SK-N-MC (cell line): ENCODE data around the gene RNF150.

Source experiments
- DNase-seq: peaks from one replicate; pipeline ENCODE4 v3.0.0-alpha.2; 2011; ENCODE audit warnings: low read depth, low spot score
- H3K27ac ChIP-seq: fragments of 200-600 bp; sonication (generic); 2 replicates; pipeline ENCODE4 v1.5.1; 2016; ENCODE audit warnings: mixed run types
- H3K36me3 ChIP-seq: fragments of 200-600 bp; sonication (generic); 2 replicates; pipeline ENCODE4 v1.6.1; 2017; ENCODE audit warnings: antibody characterized with exemption, low read length, mixed read lengths; ENCODE audit not compliant: insufficient read depth
- H3K4me3 ChIP-seq: fragments of 200-600 bp; sonication (generic); 2 replicates; pipeline ENCODE4 v1.5.1; 2016
- H3K9ac ChIP-seq: fragments of 200-600 bp; sonication (generic); 2 replicates; pipeline ENCODE4 v1.8.0; 2017; ENCODE audit warnings: mixed run types, mixed read lengths; ENCODE audit not compliant: insufficient read length
- H3K9me3 ChIP-seq: fragments of 200-600 bp; sonication (generic); 2 replicates; pipeline ENCODE4 v1.6.1; 2017; ENCODE audit warnings: low read depth, mild to moderate bottlenecking, antibody characterized with exemption, low read length, moderate library complexity, mixed read lengths
- EZH2 ChIP-seq: fragments of 200-600 bp; sonication (generic); IDR thresholded peaks from one replicate; pipeline ENCODE4 v1.6.1; 2017; ENCODE audit warnings: antibody characterized with exemption
- FOXP2 ChIP-seq: optimal IDR thresholded peaks from 2 replicates; pipeline ENCODE3; 2011; ENCODE audit warnings: mild to moderate bottlenecking, moderate library complexity; ENCODE audit not compliant: insufficient read depth; ENCODE audit errors: extremely low read length, control extremely low read depth
- POLR2AphosphoS5 ChIP-seq: IDR thresholded peaks from 2 replicates; pipeline ENCODE4 v1.6.1; 2012; ENCODE audit warnings: mild to moderate bottlenecking, low read depth, low read length, borderline replicate concordance

RNF150 gene

DNA sequence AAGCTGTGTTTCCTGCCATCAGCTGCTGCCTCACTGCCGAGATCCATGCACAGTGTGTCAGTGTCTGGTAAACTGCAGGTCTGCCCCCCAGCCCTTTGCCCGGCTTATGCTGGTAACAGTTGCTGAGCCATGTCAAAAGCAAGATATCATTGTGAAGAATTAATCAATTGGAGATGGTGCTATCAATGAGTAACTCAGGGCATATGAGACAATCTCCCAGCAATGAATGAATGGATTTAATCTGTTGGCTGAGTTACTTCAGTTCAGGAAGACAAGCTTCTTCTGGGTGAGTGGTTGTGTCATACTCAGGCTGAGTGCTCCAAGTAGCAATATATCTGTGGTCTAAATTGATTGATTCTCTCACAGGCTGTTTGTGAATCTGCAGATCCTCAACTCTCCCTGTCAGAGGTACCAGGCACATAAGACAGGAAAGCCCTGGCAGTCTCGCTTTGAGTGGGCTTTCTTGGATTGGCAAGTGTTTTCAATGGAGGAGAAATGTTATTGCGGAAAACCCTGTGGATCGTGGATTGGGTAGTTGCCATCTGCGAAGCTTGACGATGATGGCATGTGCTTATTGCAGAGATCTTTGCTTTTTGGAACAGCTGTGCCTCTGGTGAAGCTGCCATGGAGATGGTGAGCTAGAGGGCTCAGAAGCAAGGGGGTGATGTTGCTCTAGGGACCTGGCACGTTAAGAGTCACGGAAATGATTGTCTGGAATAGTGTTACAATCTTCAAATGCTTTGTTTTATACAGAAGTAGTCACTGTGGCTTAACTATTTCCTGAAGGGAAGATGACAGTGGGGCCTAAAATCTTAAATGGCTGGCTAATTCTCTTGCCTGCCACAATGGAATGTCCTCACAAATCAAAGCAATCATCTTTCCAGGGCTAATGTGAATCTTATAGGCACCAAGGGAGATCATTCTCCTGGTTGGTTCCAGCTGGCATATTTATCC, 229.5 kb downstream of the RNF150 start:
- H3K27ac ChIP-seq = no peak overlapping the region
- H3K9me3 ChIP-seq = no peaks in the 10 kb centered on the region
- no peak for DNase-seq
- no peaks in the 10 kb centered on the region for H3K36me3 ChIP-seq
- TF ChIP-seq POLR2AphosphoS5 (no peak), FOXP2 (no peak), EZH2 (no peak)
- H3K9ac ChIP-seq = no peak overlapping the region
- no peak overlapping the region for H3K4me3 ChIP-seq

DNA sequence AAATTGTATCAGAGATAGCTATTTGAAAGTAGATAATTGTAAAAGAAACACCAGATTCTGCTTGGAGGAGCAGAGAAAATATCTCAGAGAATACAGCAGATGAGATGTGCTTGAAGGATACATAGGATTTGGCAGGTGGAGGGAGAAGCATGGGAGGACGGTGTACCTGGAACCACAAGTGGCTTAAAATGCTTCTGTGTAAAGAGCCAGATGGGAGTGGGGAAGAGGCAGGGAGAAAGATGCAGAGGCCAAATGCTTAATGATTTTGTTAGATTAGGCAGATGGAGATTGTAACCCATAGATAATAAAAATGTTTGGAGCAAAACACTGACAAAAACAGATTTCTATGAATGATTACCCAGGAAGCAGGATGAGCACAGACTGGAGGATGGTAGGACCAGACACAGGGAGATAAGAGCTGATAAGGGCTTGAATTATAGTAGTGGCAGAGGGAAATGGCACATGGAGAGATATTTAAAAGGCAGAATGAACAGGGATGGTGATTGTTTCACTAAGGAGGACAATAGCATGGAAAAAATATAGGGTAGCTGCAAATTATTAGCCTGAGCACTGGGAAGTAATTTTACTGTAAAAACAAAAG, 231.4 kb downstream of the RNF150 start:
- no peak for DNase-seq
- TF ChIP-seq EZH2 = no peak
- no peak for TF ChIP-seq POLR2AphosphoS5
- TF ChIP-seq FOXP2 = no peak
- H3K4me3 ChIP-seq = no peak overlapping the region
- H3K36me3 ChIP-seq = no peaks in the 10 kb centered on the region
- H3K27ac ChIP-seq = no peak overlapping the region
- H3K9ac ChIP-seq = no peak overlapping the region
- no peaks in the 10 kb centered on the region for H3K9me3 ChIP-seq

DNA sequence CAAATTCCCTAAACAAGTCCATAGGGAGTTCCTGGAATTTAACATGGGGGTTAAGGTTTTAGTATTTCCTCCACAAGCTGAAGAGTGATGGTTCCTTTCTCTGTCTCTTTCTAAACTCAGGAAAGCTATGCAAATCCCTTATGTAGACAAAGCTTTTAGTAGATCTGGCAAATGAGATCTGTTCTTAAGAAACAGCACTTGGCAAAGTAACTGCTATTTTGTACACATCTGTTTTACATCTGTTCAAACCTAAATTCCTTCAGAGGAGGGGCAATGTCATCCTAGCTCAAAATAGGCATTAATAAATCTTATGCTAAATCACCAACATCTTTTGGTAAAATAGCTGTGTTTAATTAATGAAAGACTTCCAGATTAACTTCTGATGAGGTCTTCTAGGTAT, 239.3 kb downstream of the RNF150 start:
- H3K27ac ChIP-seq = peak overlapping the region; percentile 86
- peak; percentile 74 for DNase-seq
- H3K9me3 ChIP-seq = no peaks in the 10 kb centered on the region; the same call in 1 of the 2 replicates
- no peak for TF ChIP-seq FOXP2
- TF ChIP-seq POLR2AphosphoS5 = no peak; the same call in 1 of the 2 replicates
- TF ChIP-seq EZH2 = no peak
- H3K4me3 ChIP-seq = peak overlapping the region; percentile 65
- peak overlapping the region; percentile 48 for H3K9ac ChIP-seq
- no peaks in the 10 kb centered on the region for H3K36me3 ChIP-seq

DNA sequence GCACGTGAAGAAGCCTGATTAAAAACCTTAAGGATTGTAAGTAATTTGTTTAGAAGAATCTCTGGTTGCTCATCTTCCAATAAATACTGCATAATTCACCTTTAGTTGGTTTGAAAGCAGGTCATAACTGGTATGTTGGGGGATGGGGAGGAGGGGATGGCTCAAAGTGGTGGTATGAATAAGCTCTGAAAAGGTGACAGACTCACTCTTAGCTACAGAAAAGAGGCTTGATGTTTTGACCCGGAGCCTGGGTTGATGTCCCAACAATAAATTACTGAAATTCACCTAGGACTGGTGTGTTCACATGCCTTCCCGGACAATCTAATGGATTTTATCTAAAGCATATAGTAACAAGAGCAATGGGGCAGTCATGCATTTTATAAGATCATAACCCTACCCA, 245.2 kb downstream of the RNF150 start:
- H3K9ac ChIP-seq = no peak overlapping the region
- DNase-seq = no peak
- no peaks in the 10 kb centered on the region for H3K36me3 ChIP-seq
- H3K9me3 ChIP-seq = no peaks in the 10 kb centered on the region; the same call in 1 of the 2 replicates
- H3K4me3 ChIP-seq = no peak overlapping the region
- H3K27ac ChIP-seq = no peak overlapping the region
- TF ChIP-seq FOXP2 (no peak), EZH2 (no peak), POLR2AphosphoS5 (no peak)

DNA sequence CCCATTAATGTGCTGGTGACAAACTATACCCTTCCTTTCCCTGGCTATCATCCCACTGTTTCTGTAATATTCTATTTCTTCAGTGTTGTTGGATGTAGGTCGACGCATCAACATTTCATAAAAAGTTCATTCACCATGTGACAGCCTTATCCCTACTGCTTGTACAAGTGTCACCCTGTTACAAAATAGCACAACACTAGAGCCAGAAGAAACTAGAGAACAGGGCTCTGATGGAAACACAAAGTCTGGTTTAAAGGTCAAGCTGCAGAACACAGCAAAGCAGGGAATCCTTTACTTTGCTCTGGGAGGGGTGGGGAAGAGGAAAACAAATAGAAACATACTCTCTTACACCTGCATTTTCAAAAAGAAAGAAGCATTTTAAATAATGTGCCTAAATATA, 245.8 kb downstream of the RNF150 start:
- DNase-seq = no peak
- Histone ChIP-seq H3K9me3 (no peaks in the 10 kb centered on the region; the same call in 1 of the 2 replicates), H3K9ac (no peak overlapping the region), H3K36me3 (no peaks in the 10 kb centered on the region), H3K27ac (no peak overlapping the region), H3K4me3 (no peak overlapping the region)
- TF ChIP-seq POLR2AphosphoS5 (no peak), EZH2 (no peak), FOXP2 (no peak)

DNA sequence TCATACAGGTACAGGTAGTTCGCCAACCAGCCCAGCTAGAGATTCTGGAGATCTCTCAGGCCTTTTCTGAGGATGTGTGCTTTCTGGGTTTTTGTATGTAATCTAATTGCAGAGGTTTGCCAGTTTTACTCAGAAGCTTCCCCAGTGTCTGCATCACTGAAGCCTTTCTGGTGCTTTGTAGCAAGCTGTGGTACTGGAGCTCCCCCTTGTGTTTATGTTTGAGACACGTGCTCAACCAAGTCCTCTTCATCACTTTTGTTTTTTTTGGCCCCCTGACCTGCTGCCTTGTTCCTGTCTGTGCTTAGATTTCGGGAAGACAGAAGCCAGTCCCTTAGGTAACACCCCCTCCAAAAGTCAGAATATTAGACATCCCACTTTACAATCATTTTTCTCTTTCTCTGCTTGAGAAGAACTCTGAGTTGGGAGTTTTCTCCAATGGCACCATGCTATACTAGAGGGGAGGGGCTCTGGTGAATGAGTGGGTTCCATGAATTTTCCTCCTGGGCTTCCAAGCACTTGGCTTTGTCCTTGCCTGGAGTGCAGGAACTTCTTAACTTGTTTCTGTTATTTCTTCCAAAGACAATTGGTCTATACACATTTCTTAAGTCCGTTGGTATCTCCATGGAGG, 248.7 kb downstream of the RNF150 start:
- H3K36me3 ChIP-seq = no peaks in the 10 kb centered on the region
- no peak overlapping the region for H3K9ac ChIP-seq
- TF ChIP-seq FOXP2 = no peak
- TF ChIP-seq EZH2 = no peak
- TF ChIP-seq POLR2AphosphoS5 = no peak
- no peaks in the 10 kb centered on the region for H3K9me3 ChIP-seq
- DNase-seq = peak; percentile 37
- H3K27ac ChIP-seq = no peak overlapping the region
- H3K4me3 ChIP-seq = no peak overlapping the region

DNA sequence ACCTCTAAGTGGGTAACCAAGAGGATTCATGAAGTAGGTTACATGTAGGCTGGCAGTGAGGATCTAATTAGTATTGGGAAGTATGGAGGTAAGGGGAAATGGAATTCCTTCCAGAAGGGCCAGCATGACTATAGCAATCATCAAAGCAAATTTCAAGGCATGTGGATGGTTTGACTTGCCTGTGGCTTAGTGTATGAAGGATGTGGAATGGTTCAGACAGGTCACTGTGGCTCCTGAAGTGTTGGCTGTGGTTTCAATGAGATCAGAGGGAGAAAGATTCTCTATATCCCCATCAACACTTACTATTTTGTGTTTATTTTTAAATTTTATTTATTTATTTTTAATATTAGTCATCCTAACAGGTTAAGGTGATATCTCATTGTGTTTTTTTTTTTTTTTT, 255.5 kb downstream of the RNF150 start:
- Histone ChIP-seq H3K27ac (no peak overlapping the region), H3K36me3 (no peaks in the 10 kb centered on the region), H3K9ac (no peak overlapping the region), H3K9me3 (no peaks in the 10 kb centered on the region), H3K4me3 (no peak overlapping the region)
- TF ChIP-seq FOXP2 = no peak
- TF ChIP-seq POLR2AphosphoS5 = no peak
- TF ChIP-seq EZH2 = no peak
- no peak for DNase-seq
